ENCODE measurements around the gene CEMIP2. TPM values are rescaled to one million over a fixed set of nuclear protein-coding genes. Genes with fewer than 3 reads are reported as not detected.

CEMIP2 gene
- total and polyA plus RNA-seq, 2 of the 13 experiments (the other 11 are each of a cell fraction or from before 2014, with no cell fraction given): 94.3 to 128 TPM

DNA sequence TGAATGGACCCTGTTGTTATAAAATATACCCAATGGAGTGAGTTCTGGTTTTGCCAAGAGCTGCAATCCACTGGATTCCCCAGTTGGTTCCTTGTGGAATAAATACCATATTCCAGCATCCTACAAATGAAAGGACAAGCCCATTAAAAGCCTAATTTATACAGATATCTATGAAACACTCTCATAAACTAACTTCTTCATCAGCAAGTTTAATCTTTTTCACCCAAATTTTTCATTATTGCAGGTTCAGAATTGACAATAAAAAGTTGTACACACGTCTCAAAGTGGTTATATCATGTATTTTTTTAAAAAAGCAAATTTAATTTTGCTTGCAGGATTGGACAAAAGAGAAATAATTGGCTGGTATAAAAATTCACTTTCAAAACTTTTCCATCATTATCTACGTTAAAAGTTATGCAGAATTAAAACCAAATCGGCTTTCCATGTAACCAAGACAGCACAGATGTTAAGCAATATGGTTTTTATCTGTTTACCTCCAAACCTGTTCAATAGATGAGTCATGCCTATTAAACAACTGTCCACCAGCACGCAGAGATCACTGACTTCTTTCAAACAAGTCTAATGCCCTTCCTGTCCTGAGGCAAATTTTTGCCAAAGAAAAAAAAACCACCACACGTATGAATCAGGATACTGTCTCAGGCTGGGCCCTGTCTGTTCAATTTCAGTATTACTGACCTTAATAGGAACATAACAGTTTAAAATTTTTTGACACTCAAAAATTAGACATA, 42.5 kb downstream of the CEMIP2 start (continued):
- TF ChIP-seq, protein P1, sequence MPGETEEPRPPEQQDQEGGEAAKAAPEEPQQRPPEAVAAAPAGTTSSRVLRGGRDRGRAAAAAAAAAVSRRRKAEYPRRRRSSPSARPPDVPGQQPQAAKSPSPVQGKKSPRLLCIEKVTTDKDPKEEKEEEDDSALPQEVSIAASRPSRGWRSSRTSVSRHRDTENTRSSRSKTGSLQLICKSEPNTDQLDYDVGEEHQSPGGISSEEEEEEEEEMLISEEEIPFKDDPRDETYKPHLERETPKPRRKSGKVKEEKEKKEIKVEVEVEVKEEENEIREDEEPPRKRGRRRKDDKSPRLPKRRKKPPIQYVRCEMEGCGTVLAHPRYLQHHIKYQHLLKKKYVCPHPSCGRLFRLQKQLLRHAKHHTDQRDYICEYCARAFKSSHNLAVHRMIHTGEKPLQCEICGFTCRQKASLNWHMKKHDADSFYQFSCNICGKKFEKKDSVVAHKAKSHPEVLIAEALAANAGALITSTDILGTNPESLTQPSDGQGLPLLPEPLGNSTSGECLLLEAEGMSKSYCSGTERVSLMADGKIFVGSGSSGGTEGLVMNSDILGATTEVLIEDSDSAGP (CRISPR knock-in tag; IDR thresholded peaks at IDR 0.05; ENCODE audit: borderline replicate concordance): no peak
- TF ChIP-seq, protein P2, sequence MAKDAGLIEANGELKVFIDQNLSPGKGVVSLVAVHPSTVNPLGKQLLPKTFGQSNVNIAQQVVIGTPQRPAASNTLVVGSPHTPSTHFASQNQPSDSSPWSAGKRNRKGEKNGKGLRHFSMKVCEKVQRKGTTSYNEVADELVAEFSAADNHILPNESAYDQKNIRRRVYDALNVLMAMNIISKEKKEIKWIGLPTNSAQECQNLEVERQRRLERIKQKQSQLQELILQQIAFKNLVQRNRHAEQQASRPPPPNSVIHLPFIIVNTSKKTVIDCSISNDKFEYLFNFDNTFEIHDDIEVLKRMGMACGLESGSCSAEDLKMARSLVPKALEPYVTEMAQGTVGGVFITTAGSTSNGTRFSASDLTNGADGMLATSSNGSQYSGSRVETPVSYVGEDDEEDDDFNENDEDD (CRISPR knock-in tag; IDR thresholded peaks at IDR 0.05; ENCODE audit: borderline replicate concordance): no peak
- TF ChIP-seq NFRKB (IDR thresholded peaks at IDR 0.05): no peak
- peak; percentile 71 for TF ChIP-seq HDAC1 (CRISPR knock-in tag; IDR thresholded peaks at IDR 0.05)
- TF ChIP-seq ZNF496 (CRISPR knock-in tag; IDR thresholded peaks at IDR 0.05; ENCODE audit: insufficient replicate concordance): no peak
- TF ChIP-seq, protein P3, sequence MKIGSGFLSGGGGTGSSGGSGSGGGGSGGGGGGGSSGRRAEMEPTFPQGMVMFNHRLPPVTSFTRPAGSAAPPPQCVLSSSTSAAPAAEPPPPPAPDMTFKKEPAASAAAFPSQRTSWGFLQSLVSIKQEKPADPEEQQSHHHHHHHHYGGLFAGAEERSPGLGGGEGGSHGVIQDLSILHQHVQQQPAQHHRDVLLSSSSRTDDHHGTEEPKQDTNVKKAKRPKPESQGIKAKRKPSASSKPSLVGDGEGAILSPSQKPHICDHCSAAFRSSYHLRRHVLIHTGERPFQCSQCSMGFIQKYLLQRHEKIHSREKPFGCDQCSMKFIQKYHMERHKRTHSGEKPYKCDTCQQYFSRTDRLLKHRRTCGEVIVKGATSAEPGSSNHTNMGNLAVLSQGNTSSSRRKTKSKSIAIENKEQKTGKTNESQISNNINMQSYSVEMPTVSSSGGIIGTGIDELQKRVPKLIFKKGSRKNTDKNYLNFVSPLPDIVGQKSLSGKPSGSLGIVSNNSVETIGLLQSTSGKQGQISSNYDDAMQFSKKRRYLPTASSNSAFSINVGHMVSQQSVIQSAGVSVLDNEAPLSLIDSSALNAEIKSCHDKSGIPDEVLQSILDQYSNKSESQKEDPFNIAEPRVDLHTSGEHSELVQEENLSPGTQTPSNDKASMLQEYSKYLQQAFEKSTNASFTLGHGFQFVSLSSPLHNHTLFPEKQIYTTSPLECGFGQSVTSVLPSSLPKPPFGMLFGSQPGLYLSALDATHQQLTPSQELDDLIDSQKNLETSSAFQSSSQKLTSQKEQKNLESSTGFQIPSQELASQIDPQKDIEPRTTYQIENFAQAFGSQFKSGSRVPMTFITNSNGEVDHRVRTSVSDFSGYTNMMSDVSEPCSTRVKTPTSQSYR (CRISPR knock-in tag; IDR thresholded peaks at IDR 0.05; ENCODE audit: borderline replicate concordance): no peak
- TF ChIP-seq, protein P4, sequence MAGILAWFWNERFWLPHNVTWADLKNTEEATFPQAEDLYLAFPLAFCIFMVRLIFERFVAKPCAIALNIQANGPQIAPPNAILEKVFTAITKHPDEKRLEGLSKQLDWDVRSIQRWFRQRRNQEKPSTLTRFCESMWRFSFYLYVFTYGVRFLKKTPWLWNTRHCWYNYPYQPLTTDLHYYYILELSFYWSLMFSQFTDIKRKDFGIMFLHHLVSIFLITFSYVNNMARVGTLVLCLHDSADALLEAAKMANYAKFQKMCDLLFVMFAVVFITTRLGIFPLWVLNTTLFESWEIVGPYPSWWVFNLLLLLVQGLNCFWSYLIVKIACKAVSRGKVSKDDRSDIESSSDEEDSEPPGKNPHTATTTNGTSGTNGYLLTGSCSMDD (CRISPR knock-in tag; IDR thresholded peaks at IDR 0.05): no peak
- peak; percentile 92 for TF ChIP-seq NFIC (IDR thresholded peaks at IDR 0.05; ENCODE audit: low read length)
- TF ChIP-seq, protein P5, sequence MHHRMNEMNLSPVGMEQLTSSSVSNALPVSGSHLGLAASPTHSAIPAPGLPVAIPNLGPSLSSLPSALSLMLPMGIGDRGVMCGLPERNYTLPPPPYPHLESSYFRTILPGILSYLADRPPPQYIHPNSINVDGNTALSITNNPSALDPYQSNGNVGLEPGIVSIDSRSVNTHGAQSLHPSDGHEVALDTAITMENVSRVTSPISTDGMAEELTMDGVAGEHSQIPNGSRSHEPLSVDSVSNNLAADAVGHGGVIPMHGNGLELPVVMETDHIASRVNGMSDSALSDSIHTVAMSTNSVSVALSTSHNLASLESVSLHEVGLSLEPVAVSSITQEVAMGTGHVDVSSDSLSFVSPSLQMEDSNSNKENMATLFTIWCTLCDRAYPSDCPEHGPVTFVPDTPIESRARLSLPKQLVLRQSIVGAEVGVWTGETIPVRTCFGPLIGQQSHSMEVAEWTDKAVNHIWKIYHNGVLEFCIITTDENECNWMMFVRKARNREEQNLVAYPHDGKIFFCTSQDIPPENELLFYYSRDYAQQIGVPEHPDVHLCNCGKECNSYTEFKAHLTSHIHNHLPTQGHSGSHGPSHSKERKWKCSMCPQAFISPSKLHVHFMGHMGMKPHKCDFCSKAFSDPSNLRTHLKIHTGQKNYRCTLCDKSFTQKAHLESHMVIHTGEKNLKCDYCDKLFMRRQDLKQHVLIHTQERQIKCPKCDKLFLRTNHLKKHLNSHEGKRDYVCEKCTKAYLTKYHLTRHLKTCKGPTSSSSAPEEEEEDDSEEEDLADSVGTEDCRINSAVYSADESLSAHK (CRISPR knock-in tag; IDR thresholded peaks at IDR 0.05; ENCODE audit: borderline replicate concordance): no peak
- no peak for TF ChIP-seq REXO4 (CRISPR knock-in tag; IDR thresholded peaks at IDR 0.05; ENCODE audit: borderline replicate concordance)
- TF ChIP-seq ZNF749 (CRISPR knock-in tag; IDR thresholded peaks at IDR 0.05; ENCODE audit: borderline replicate concordance): no peak
- no peak for TF ChIP-seq CENPX (CRISPR knock-in tag; IDR thresholded peaks at IDR 0.05)
- TF ChIP-seq ZNF768 (CRISPR knock-in tag; IDR thresholded peaks at IDR 0.05): no peak
- no peak for TF ChIP-seq ZFP41 (CRISPR knock-in tag; IDR thresholded peaks at IDR 0.05; ENCODE audit: borderline replicate concordance)
- TF ChIP-seq ZNF619 (CRISPR knock-in tag; IDR thresholded peaks at IDR 0.05): no peak
- TF ChIP-seq, protein P6, sequence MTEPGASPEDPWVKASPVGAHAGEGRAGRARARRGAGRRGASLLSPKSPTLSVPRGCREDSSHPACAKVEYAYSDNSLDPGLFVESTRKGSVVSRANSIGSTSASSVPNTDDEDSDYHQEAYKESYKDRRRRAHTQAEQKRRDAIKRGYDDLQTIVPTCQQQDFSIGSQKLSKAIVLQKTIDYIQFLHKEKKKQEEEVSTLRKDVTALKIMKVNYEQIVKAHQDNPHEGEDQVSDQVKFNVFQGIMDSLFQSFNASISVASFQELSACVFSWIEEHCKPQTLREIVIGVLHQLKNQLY (CRISPR knock-in tag; IDR thresholded peaks at IDR 0.05): peak; percentile 94
- TF ChIP-seq, protein P7, sequence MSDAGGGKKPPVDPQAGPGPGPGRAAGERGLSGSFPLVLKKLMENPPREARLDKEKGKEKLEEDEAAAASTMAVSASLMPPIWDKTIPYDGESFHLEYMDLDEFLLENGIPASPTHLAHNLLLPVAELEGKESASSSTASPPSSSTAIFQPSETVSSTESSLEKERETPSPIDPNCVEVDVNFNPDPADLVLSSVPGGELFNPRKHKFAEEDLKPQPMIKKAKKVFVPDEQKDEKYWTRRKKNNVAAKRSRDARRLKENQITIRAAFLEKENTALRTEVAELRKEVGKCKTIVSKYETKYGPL (CRISPR knock-in tag; IDR thresholded peaks at IDR 0.05): no peak
